OCI-LY1 (cell line): ENCODE data around the gene UBE2S.

Source experiments
- CTCF ChIP-seq: fragments of 200-600 bp; sonication (generic), shearing (Covaris generic); IDR thresholded peaks from 2 replicates; pipeline ENCODE4 v1.5.1; 2017; ENCODE audit warnings: mild to moderate bottlenecking, antibody characterized with exemption, low read length, moderate library complexity, mixed read lengths
- EZH2 ChIP-seq: fragments of 200-600 bp; sonication (generic), shearing (Covaris generic); IDR thresholded peaks from 2 replicates; pipeline ENCODE4 v1.8.0; 2017; ENCODE audit warnings: borderline replicate concordance, mixed run types, mild to moderate bottlenecking, antibody characterized with exemption, low read length, moderate library complexity, mixed read lengths

GRCh38 chr19:55369653-55370304, 37.8 kb downstream of the UBE2S start:
- TF ChIP-seq CTCF, result no peak
- no peak for TF ChIP-seq EZH2
